GM21447 (cell line): ENCODE data around the gene EDDM3A.
"Not testable (repeated sequence)": the region's sequence is repeated elsewhere in the genome, so short reads cannot be mapped to it uniquely, and the experiment has no call there.

Source experiments
- ATAC-seq: cut with Tn5 transposase; IDR thresholded peaks from one replicate; pipeline ENCODE4 v1.9.1; 2021; ENCODE audit not compliant: unreplicated experiment

Gene EDDM3A, protein sequence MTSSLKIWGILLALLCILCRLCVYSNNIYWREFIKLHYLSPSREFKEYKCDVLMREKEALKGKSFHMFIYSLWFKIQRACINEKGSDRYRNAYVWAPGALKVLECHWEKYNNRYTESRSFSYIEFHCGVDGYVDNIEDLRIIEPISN

DNA sequence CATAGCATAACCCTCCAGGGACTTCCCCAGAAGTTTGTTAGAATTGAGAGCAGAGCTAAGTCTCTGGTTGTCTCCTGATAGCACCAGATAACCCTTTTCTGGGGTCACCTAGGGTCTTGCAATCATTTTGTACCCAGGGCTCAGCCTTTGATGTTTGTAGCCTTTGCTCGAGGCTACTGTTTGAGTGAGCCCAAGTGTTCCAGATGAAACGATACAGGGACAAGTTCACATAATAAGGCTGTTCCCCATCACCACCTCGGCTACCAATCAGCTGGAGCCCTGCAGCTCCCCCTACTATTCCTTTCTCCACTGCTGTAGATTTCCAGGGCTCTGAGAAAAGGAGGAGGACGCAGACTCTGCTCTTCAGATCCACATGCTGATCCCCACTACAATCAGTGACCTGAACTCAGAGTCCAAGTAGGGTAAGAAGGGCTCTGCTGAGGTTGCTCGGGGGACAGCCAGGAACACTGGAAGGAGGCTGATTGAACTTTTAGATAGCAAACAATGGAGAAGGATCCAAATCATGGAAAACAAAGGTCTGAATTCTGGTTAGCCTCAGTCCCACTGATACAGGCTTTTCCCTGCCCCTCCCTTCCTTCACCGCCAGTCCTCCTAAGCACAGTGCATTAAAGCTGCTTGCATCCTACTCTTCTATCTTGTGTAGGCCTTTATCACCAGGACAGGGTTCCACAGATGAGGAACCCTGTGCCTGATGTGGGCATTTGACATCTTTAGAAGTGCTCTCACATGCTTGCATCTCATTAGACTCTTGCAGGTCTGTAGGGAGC lies at the start of gene EDDM3A:
TSS of gene EDDM3A (plus strand) at position 317 of the 788 bp plus-strand sequence. CDS start 1,694 bp downstream, outside the sequence.
- ATAC-seq, result no peak

DNA sequence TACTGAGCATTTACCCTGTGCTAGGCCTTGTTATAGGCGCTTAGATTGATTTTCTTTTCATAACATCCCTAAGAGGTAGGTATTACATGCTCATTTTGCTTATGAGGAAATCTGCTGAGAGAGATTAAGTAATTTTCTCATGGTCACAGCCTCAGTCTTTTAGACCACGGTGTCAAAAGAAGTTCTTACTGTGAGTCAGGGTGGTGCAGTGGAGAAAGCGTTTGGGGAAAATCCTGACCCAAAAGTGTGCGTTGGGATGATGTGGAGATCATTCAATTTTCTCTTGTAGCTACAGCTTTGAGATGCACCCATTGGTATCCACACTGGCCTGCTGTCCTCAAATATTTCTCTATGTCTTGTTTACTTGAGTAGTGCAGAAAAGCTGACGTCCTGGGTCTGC lies 48.9 kb upstream of the EDDM3A start:
- ATAC-seq, result no peak

DNA sequence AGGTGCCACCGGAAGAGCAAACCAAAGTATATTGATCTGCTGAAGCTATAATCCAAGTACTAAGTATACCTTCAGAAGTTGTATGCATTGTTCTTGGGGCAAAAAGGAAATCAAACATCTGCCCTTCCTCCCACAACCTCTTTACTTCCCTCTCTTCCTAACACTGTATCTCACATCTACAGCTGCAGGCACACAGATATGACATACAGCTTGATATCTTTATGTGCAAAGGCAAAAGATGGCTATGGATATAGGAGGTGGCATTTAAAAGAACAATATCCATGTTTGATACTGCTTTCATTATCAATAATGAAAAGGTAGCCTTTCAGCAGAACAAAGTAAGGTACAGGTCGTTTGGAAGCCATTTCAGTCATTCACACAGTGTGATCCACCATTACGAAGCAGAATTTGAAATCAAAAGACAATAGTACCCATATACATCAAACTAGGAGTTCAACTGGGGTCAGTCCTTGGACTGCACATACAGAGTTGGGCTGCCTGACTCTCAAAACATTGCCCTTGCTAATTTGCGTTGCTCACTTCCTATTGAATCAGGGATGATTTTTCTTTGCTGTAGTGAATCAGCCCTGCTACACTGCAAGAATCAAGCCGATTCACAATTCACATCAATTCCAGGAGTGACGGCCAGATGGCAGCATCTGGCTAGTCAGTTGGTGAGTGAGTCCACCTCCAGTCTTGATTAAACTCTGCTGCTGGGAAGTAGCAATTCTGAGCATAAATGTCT lies 48.2 kb upstream of the EDDM3A start:
- no peak for ATAC-seq

DNA sequence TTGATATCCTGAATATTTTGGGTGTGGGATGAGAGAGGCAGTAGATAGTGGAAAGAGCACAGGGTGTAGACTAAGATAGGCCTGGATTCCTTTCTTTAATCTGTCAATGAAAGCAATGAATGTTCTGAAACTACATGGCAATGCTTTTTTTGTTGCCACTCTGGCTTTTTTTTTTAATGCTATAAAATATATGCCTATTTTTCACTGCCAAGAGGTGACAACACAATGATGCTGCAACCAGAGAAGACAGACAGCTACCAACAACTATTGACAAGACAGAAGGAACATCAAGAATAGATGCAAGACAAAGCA lies 47.7 kb upstream of the EDDM3A start:
- ATAC-seq, result no peak

DNA sequence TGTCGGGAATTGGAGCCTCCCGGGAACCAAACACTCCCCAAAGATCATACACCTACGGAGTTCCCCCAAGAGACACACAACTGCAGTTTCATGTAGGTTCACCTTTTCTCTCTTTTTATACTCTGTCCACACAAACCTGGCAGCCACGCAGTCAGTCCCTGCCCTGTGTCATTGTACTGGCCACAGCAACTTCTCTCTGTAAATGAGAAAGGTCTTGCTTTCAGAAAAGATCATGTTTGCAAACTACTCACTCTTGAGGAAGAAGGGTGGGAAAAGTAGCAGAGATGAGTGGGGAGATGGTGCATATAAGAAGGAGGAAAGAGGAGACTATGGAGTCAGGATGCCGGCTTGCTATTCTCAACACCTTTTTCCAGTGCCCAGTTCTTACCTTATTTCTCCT lies 46.8 kb upstream of the EDDM3A start:
- ATAC-seq, result no peak

DNA sequence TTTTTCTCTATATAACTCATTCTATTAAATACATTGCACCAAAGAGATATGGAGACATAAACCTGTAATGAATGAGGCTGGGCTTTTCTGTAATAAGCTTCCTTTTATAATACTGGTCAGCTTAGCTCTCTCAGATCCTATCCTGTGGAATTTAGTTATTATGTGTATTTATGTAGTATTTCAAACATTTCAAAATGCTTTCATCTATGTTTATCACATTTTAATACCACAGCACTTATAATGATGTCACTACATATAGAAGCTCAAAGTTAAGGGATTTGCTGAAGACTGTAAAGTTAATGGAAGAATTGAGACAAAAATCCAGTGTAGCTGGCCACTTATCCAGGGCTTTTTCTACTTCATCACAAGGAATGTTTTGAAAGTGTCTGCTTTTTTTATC lies 45.8 kb upstream of the EDDM3A start:
- ATAC-seq, result no peak

DNA sequence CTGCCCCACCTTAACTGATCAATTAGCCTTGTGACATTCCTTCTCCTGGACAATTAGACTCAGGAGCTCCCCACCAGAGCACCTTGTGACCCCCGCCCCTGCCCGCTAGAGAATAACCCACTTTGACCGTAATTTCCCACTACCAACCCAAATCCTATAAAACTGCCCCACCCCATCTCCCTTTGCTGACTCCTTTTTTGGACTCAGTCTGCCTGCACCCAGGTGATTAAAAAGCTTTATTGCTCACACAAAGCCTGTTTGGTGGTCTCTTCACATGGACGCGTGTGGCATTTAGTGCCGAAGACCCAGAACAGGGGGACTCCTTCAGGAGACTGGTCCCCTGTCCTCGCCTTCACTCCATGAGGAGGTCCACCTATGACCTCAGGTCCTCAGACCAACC lies 44.7 kb upstream of the EDDM3A start:
- ATAC-seq, result not testable (repeated sequence)

DNA sequence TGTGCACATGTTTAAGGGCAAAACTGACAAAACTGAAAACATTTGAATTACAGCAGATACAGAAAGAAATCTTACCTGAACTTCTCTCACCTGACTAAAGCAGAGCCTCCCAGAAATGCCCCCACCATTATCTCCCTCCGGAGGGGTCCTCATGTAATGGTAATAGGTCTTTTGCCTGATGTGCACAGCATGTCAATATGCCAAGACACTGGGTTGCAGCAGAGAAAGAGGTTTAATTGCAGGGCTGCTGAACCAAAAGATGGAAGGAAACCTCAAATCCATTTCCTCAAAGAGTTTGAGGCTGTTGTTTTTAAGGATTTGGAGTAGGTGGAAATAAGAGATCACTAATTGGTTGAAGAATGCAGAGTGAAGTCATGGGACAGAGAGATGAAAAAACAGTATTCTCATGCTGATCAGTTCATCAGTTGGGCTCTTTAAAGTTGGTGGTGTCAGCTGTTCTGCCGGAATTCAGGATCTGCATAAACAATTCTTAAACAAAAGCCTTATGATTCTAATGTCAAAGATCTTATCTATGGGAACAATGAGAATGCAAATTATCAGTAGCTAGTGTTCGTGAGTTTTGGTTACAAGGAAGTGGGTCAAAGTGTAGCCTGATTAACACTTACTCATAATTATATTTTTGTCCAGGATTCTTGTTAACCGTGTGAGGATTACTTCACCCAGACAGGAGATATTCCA lies 38.9 kb upstream of the EDDM3A start:
- no peak for ATAC-seq

DNA sequence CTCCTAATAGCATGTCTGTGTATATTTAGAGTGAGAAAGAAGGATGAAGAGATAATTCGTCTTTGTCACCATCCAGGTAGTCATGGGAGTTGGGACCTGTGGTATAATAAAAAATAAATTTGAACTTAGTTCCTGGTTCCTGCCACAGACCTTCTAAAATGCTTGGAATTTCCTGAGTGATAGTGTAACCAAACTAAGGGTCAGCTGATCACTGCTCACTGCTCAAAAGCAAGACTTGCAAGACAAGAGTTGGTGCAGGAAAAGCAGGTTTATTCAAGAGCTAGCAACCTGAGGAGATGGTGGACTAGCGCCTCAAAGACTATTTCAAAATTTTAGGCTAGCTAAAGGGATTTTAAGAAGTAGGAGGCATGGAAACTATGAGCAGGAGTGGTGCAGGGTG lies 38.1 kb upstream of the EDDM3A start:
- ATAC-seq, result no peak

DNA sequence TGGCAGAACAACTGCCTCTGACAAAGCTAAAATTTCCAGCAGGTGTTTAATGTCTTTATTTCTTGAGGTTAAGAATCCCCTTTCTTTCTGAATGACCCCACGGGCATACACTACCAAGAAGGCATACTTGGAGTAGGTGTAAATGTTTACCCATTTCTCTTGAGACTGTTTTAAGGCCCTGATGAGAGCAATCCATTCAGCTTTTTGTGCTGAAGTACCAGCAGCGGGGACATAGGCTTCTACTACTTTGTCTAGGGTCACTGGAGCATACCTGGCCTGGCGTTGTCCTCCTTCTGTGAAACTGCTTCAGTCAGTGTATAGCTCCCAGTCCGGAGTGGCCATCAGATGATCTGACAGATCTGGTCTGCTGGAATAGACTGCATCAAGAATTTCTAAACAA lies 34.4 kb upstream of the EDDM3A start:
- ATAC-seq, result no peak

DNA sequence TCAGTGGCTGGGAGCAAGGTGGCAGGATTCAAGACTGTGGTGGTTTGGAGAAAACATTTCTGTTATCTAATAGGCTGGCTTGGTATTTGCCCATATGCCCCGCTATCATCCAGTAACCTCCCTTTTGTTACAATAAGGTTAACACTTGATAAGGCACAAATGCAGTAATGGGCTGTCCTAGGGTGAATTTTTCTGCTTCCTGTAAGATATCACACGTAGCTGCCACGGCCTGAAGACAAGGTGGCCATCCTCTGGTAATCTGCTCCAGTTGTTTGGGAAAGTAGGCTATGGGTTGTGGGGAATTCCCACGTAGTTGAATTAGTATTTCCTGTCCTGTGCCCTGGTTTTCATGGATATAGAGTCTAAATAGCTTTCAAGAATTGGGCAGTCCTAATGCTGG lies 34.0 kb upstream of the EDDM3A start:
- no peak for ATAC-seq

DNA sequence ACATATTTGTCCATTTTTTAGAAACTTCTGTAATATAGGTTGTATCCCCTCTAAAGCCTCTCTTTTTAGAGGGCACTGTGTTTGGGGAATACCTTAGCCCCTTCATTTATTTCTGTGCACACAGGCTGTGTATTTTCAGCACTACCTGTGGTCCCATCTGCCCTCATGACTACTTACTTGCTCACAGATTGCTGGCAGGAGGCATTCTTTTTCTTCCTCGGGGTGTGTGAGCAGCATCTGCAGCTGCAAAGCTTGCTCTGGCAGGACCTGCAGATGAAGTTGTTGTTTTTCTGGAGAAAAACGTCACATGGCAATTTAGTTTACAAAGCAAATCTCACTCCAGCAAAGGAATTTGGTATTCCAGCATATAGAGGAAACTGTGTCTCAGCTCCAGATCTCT lies 32.8 kb upstream of the EDDM3A start:
- no peak for ATAC-seq

DNA sequence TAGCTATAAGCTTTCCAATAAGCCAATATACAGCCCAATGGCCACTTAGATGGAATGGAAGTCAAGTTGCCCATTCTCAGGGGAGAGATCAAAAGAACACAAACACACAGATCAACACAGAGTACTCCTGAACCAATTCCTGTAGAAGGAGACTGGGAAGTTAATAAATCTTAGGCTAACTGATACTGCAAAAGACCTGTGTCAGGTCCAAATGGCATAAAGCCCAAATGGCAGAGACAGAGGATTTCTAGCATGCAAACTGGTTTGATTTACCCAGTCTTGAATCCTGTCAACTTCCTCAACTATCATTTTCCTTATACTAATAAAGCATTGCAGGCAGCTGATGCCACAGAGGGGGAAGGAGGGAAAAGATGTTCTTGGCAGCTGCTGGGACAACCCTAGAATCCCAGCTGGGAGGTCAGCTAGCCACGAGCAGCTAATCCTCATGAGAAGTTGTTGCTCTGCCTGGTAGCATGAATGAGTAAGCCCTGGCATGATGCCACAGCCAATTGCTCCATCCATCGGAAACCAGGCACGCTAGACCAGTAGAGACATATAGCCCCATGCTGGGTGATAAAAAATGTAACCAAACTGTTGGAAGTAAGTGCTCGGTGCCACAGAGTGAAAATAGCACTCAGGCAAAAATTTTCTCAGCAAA lies 31.0 kb upstream of the EDDM3A start:
- ATAC-seq, result no peak

DNA sequence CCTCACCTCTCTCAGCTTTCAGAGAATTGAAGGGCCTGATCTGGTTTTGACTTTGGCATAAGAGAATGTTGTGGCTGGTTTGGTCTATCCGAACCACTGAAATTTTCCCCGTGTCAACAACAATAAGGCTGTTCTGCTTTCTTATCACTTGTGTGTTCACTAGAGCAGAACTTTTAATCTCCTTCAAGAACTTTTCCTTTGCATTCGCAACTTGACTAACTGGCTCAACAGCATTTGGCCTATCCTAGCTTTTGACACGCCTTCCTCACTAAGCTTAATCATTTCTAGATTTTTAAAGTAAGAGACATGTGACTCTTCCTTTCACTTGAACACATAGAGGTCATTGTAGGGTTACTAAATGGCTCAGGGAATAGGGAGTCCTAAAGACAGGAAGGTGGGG lies 25.9 kb upstream of the EDDM3A start:
- ATAC-seq, result no peak

DNA sequence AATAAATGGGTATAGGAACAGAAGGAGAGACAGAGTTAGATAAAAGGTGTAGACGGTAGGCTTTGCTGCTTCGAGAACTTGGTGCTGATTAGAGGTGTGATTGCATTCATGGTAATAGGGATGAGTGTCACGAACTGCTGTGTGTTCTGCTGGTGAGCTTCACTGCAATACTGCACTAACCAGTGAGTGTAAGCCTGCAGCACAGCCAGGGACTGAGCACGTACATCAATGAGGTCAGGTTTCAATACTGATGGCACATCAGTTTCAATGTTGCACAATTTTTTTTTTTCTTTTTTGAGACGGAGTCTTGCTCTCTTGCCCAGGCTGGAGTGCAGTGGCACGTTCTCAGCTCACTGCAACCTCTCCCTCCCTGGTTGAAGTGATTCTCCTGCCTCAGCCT lies 24.9 kb upstream of the EDDM3A start:
- no peak for ATAC-seq

DNA sequence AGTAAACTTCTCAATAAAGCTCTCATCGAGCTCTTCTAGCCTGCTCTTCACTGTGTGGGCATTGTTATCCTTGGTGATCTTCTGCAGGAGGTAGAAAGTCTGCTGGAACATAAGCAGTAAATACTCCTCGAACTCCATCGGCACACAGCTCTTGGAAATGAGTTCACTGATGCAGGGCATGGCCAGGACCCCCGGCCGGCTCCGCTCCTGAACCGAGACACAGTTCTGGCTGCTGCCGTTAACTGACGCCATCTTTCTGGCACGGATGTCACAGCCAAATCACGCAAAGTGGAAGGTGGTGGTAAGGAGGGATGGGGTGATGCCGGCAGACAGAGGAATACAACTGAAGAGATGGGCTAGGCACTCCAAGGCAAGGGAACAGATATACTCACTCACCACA lies 23.7 kb upstream of the EDDM3A start:
- ATAC-seq, result no peak

DNA sequence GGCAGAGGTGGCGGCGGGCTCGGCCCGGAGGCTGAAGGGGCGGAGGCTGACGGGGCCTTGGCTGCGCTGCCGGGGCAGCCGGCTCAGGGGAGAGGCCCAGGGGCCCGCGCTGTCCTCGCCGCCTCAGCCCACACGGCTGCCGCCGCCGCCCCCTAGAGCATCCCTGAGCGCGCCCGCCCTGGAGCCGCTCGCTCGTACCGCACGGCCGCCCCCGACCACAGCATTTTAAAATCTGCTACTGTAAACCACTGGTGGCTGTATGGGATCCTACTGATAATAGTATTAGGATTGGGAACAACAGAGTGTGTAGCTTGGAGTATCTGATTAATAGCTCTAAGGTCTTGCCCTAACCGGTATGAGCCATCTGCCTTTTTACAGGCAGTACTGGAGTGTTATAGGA lies 22.2 kb upstream of the EDDM3A start:
- no peak for ATAC-seq

DNA sequence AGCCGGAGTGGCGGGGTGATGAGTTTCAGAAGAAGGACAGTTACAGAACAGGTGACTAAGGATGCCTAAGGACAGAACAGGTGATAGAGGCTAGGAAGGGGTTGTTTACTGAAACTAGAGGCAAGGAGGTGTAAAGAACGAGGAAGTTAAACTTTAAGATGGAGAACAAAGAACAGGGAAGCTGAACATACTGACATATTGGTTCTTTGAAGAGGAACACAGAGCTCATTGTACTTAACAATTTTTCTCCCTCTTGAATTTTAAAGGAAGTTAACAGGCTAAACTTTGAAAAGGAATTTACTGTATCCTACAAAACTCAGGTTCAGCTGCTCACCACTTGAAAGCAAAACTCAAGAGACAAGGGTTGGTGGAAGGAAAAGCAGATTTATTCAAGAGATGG lies 19.6 kb upstream of the EDDM3A start:
- not testable (repeated sequence) for ATAC-seq

DNA sequence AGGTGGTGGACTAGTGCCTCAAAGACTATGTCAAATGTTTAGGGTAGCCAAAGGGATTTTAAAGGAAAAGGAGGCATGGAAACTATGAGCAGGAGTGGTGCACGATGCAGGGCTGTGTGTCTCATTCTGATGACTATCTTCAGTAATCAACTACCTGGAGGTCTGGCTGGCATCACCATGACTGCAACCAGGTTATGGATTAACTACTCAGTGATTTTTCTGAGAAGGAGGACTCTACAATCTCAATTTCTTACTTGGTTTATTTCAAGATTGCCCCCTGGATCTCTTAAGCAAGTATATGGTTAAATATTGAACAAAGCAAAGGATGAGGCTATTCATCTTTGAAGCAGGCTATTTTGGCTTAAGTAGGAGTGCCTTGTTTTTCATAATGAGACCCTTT lies 19.2 kb upstream of the EDDM3A start:
- no peak for ATAC-seq

DNA sequence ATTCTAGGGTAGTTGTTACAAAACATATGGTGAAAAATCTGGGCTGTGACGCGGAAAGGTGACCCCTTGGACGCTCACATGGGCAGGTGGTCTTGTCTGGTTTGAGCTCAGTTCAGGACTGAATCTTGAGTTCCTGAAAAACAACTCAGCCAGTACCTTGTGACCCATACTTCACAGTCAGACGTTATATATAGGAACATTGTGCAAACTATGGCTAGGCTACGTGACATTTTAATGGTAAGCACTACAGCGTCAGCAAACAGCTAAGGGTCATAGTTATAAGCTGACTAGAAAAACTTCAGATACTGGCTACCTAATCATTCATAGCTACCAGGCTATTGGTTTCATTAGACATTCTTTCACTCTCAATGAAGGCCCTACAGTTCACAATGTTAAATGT lies 14.8 kb upstream of the EDDM3A start:
- ATAC-seq, result no peak

DNA sequence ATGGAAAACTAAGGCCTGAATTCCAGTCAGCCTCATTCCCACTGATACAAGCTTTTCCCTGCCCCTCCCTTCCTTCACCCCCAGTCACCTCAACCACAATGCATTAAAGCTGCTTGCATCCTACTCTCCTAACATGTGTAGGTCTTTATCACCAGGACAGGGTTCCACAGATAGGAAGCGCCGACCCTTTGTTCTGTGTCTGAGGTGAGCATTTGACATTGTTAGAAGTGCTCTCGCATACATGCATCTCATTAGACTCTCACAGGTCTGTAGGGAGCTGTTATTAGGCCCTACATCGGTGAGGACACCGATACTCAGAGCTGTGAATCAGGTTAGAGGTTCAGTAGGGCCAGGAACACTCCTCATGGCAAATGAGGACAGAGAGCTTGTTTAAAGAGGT lies 13.2 kb upstream of the EDDM3A start:
- no peak for ATAC-seq
